Suprapubic skin (tissue), 4 donors: ENCODE data around the gene GPR82.

Source experiments
- CTCF ChIP-seq, 2 donors: fragments of 200-600 bp in 1 of 2; fragments of 450-650 bp in 1 of 2; sonication (generic) in 1 of 2; IDR thresholded peaks; one replicate each; pipeline ENCODE4 v1.5.1; 2016 to 2019; ENCODE audit warnings: antibody characterized with exemption in 2 of 2, mild to moderate bottlenecking in 1 of 2, moderate library complexity in 1 of 2
- EP300 ChIP-seq: sonication (generic); formaldehyde crosslinking; IDR thresholded peaks from one replicate; pipeline ENCODE4 v1.6.1; 2017; ENCODE audit warnings: antibody characterized with exemption
- POLR2A ChIP-seq, 2 donors: fragments of 450-650 bp; IDR thresholded peaks; one replicate each; pipeline ENCODE4 v1.6.1; 2017; ENCODE audit warnings: antibody characterized with exemption in 2 of 2, mild to moderate bottlenecking in 2 of 2, moderate library complexity in 2 of 2
- POLR2AphosphoS5 ChIP-seq, 3 donors: sonication (generic); formaldehyde crosslinking; IDR thresholded peaks; one replicate each; pipeline ENCODE4 v1.6.1; 2017; ENCODE audit warnings: antibody characterized with exemption in 3 of 3

- no peak for TF ChIP-seq EP300
- TF ChIP-seq POLR2A (IDR thresholded peaks at IDR 0.05): no peak
- no peak for TF ChIP-seq CTCF (IDR thresholded peaks at IDR 0.05)
- TF ChIP-seq POLR2AphosphoS5 (IDR thresholded peaks at IDR 0.05): no peak
These were observed 7.1 kb upstream of the GPR82 start for GRCh38 chrX:41716767-41717473.
